AML-193 (cell line): ENCODE data around the gene JAGN1.
"Not testable (repeated sequence)": the region's sequence is repeated elsewhere in the genome, so short reads cannot be mapped to it uniquely, and the experiment has no call there.

Experiments
- DNase-seq, 2 experiments: peaks; one replicate each; lab custom pipeline; 2025; lab: John Stamatoyannopoulos, UW

JAGN1 gene

DNA sequence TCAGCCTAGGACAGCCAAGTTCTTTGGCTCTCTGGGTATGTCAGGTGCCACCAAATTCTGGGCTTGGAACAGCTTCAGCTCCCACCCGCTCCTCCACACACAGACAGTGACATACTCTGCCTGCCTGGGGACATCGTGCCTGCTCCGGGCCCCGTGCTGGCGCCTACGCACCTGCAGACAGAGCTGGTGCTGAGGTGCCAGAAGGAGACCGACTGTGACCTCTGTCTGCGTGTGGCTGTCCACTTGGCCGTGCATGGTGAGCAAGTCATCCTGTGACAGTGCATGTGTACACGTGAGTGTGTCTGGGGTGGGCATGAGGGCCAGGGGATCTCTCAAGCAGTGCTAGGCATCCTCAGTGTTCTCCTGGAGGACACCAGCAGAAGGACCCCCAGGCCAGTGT is 27.4 kb downstream of the JAGN1 start:
- no peak for DNase-seq

DNA sequence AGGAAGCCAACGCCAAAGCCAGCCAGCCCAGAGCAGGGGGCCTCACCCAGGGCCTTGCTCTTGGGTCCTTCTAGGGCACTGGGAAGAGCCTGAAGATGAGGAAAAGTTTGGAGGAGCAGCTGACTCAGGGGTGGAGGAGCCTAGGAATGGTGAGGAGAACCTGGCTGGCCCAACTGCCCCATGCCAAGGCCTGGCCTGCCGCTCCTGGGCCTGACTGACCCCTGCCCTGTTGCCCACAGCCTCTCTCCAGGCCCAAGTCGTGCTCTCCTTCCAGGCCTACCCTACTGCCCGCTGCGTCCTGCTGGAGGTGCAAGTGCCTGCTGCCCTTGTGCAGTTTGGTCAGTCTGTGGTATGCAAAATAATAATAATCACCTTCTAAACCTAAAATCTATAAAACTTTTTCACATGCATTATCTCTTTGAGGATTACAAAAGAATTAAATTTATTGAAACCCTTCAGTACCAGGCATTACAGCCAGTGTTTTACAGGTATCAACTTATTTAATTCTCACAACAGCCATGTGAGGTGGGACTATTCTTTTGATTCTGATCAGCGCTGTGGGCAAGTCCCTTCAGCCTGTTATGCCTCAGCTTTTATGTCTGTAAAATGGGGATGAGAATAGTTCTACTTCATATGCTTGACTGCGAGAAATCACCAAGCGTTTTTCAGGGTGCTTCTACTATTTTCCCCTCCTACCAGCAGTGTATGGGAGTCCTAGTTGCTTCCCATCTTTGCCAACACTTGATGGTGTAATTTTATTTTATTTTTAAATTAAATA is 28.0 kb downstream of the JAGN1 start:
- no peak for DNase-seq

DNA sequence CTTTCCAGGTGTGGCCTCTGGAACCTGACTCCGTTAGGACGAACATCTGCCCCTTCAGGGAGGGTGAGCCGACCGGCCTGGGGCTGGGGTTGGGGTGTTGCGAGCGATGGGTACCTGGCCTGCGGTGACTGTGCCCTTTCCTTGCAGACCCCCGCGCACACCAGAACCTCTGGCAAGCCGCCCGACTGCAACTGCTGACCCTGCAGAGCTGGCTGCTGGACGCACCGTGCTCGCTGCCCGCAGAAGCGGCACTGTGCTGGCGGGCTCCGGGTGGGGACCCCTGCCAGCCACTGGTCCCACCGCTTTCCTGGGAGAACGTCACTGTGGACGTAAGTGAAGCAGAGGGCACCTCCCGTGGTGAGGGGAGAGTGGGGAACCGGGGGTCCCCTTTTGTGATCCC is 37.7 kb downstream of the JAGN1 start:
- no peak for DNase-seq

DNA sequence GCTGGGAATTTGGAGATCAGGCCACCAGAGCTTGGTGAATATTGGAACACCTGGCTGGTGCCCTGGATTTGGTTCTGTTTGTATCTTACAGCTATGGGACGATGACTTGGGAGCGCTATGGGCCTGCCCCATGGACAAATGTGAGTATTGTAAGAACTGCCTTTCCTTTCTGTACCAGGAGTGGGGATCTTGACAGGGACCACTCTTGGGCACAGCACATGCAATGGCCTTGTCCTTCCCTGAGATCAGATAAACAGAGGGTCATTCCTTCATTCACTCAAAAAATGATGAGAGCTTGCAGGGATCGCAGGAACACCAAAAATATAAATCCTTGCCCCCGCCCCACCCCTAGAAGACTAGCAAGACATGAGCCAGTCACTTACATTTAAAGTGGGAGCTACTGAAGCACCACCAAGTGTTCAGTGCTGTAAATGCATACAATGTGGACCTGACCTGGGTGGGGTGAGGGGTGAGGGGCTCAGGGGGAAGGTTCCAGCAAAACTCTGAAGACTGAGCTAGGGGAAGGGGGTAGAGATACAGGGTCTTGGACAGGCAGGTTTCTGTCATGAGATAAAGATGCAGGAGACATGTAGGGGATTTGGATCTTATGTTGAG is 40.5 kb downstream of the JAGN1 start:
- DNase-seq = peak in 1 of 2 experiments; percentile 40

DNA sequence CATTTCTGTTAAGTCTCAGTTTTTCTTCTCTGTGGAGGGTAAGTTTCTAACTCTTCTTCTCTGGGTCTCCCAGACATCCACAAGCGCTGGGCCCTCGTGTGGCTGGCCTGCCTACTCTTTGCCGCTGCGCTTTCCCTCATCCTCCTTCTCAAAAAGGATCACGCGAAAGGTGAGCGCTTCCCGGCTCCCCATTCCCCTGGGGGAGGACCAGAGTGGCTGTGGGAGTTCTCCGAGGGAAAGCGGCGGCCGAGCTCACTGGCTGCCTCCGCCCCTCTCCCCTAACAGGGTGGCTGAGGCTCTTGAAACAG is 42.1 kb downstream of the JAGN1 start:
- DNase-seq = no peak

DNA sequence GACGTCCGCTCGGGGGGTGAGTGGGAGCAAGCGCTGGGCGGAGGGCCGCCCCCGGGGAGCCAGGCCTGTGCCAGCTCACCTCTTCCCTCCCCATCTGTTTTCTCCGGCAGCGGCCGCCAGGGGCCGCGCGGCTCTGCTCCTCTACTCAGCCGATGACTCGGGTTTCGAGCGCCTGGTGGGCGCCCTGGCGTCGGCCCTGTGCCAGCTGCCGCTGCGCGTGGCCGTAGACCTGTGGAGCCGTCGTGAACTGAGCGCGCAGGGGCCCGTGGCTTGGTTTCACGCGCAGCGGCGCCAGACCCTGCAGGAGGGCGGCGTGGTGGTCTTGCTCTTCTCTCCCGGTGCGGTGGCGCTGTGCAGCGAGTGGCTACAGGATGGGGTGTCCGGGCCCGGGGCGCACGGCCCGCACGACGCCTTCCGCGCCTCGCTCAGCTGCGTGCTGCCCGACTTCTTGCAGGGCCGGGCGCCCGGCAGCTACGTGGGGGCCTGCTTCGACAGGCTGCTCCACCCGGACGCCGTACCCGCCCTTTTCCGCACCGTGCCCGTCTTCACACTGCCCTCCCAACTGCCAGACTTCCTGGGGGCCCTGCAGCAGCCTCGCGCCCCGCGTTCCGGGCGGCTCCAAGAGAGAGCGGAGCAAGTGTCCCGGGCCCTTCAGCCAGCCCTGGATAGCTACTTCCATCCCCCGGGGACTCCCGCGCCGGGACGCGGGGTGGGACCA is 42.6 kb downstream of the JAGN1 start:
- peak; percentile 84 to 87 for DNase-seq

DNA sequence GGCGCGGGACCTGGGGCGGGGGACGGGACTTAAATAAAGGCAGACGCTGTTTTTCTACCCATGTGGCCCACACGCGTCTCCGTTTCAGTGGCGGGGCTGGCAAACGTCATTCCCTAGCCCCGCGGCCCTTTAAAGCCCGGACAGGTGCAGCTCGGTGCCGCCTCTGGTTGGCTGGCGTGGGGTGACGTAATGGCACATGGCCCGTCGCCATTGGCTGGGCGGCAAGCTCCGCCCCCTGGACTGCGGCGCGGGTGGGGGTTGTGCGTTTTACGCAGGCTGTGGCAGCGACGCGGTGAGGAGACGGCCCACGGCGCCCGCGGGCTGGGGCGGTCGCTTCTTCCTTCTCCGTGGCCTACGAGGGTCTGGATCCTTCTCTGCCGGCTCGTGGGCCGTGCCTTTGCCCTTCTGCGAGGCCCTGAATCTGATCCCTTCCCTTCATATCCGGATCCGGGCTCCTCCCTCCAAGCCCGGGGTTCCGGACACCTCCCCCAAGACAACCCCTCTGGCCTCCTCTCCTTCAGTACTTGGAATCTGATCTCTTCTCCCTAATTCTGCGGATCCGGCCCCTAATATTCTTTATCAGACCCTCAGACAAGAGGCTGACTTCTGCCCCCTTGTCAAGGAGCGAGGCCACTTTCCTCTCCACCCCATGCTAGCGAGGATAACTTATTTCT is 43.3 kb downstream of the JAGN1 start, which contains the start of gene CRELD1:
Gene CRELD1 (plus strand): TSS at position 274 of the 674 bp plus-strand sequence. CDS start 605 bp downstream, outside the sequence.
- peak; percentile 95 to 96 for DNase-seq

DNA sequence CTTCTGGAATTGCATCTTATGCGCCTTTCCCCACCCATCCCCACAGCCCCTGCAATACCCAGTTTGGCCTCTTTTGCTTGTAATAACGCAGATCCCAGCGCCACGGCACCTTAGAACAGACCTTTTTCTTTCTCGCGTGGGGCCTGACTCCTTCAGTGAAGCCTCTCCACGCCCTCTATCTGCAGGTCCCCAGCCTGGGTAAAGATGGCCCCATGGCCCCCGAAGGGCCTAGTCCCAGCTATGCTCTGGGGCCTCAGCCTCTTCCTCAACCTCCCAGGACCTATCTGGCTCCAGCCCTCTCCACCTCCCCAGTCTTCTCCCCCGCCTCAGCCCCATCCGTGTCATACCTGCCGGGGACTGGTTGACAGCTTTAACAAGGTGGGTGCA is 43.8 kb downstream of the JAGN1 start:
- DNase-seq = peak in 1 of 2 experiments; percentile 53

DNA sequence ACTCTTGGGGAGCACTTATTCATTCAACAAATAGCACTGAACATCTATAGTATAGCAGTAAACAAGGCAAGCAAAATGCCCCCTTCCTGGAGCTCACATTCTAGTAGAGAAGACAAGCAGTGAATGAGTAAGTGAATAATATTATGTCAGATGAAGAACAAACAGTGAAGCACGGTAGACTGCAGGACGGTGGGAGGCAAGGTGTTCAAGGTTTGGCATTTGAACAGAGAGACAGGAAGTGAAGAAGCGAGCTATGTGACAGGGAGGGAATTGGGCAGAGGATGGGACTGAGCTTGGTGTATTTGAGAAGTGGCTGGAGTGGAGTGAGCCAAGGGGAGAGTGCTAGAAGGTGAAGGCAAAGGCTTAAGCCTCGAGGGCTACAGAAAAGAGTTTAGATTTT is 44.6 kb downstream of the JAGN1 start:
- DNase-seq = no peak

DNA sequence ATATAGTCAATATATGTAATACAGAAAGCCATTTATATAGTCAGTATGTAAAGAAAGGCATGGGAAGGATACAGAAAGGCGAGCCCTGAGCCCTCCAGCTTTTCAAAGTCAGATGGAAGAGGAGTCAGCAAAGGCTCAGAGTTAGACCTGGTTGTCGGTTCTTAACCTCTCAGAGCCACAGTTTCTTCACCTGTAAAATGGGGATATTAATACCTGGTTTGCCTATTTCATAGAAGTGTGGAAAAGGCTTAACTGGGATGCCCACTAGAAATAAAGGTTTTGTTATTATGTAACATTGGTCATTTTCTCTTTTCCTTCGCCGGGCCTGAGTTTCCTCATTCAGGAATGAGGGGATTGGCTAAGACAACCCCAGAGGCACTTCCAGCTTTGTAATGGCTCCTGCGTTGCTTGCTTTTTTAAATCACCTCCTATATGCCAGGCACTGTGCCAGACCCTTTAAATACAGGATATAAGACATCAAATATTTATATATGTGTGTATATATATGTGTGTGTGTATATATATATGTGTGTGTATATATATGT is 45.6 kb downstream of the JAGN1 start:
- DNase-seq = no peak

DNA sequence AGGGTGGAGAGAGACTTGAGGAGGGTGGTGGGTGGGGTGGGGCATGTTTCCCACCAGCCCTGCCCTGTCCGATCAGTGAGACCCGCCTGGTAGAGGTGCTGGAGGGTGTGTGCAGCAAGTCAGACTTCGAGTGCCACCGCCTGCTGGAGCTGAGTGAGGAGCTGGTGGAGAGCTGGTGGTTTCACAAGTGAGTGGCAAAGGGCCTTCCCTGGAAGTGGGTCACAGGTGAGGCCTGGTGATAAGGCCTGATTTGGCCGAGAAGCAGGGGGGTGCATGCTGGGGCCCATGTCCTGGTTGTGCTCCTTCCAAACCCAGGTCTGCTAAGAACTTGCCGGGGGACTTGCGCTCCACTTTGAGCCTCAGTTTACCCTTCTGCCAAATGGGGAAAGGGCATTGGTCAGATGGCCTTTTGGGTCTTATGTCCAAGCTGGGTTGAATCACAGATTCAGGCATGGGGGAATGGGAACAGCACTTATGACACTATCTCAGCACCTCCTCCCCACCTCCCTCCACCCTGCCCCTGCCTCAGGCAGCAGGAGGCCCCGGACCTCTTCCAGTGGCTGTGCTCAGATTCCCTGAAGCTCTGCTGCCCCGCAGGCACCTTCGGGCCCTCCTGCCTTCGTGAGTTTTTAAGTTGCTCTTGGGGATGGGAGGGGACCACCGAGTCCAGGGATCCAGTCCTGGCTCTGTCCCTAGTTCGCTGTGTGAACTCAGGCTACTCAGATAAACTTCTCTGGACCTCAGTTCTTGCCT is 47.3 kb downstream of the JAGN1 start:
- DNase-seq = no peak

DNA sequence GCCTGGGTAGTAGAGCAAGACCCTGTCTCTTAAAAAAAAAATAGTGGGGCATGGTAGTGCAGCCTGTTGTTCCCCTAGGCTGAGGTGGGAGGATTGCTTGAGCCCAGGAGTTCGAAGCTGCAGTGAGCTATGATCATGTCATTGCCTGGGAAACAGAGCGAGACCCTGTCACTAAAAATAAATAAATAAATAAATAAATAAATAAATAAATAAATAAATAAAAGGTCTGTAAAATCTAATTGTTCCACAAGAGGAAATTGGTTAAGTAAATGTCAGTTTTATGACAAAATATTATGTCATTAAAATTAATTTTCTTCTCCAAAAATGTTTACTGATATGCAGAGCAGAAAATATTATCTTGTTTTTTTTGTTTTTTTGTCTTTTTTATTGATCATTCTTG is 48.6 kb downstream of the JAGN1 start:
- DNase-seq = no peak

DNA sequence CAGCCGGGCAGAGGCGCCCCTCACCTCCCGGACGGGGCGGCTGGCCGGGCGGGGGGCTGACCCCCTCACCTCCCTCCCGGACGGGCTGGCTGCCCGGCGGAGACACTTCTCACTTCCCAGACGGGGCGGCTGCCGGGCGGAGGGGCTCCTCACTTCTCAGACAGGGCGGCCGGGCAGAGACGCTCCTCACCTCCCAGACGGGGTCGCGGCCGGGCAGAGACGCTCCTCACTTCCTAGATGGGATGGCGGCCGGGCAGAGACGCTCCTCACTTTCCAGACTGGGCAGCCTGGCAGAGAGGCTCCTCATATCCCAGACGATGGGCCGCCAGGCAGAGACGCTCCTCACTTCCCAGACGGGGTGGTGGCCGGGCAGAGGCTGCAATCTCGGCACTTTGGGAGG is 49.5 kb downstream of the JAGN1 start:
- DNase-seq = not testable (repeated sequence)

DNA sequence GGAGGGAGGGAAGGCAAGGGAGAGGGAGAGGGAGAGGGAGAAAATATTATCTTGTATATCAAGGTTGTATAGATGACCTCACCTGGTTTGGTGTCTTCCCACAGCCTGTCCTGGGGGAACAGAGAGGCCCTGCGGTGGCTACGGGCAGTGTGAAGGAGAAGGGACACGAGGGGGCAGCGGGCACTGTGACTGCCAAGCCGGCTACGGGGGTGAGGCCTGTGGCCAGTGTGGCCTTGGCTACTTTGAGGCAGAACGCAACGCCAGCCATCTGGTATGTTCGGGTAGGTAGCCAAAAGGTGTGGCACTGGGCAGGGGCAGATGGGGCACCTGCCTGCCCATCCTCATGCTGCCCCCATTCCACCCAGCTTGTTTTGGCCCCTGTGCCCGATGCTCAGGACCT is 50.3 kb downstream of the JAGN1 start:
- DNase-seq = no peak

DNA sequence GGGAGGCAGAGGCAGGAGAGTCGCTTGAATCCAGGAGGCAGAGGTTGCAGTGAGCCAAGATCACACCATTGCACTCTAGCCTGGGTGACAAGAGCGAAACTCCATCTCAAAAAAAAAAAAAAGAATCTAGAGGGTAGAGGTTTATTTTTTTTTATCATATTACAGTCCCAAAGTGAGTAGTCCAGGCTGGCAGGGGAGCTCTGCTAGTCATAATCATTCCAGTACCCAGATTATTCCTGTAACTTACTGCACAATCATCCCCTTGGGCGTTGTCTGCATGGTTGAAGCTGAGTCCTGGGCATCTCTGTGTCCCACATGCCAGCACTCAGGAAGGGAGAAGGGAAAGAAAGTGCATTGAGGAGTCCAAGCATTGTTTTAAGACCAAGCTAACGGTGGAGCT is 51.8 kb downstream of the JAGN1 start:
- no peak for DNase-seq

DNA sequence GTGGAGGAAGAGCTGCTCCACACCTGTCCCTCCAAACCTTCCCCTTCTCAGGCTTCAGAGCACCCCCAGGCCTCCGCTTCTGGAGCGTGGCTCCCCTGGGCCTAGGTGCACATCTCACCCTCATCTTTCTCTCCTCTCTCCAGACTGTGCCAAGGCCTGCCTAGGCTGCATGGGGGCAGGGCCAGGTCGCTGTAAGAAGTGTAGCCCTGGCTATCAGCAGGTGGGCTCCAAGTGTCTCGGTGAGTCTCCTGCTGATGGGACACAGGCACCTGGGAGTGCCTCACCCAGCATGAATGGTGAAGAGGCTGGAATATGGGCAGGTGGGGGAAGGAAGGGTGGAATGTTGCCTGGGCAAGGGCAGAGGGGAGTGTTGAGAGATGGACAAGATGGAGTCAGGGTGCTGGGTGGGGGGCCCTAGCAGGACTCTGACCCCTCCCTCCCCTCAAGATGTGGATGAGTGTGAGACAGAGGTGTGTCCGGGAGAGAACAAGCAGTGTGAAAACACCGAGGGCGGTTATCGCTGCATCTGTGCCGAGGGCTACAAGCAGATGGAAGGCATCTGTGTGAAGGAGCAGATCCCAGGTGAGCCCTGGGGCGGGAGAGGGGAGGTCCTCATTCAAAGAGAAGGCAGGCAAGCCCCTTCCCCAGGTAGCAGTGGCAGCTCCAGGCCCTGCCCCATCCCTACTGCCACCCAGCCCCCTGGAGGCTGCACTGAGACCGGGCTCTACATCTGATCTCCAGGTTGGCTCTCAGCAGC is 52.7 kb downstream of the JAGN1 start:
- no peak for DNase-seq
